Naive thymus-derived CD8-positive, alpha-beta T cell (primary cell): ENCODE results near the gene AUTS2. TPM values are rescaled to one million over a fixed set of nuclear protein-coding genes. Genes with fewer than 3 reads are reported as not detected.
"Not testable (repeated sequence)": the region's sequence is repeated elsewhere in the genome, so short reads cannot be mapped to it uniquely, and the experiment has no call there.

Experiments used
- ATAC-seq, 2 donors: fragments of 150-1000 bp; cut with Tn5 transposase in 1 of 2; sonication (Bioruptor Pico), chemical (Tn5 transposase) in 1 of 2; 1 replicate in 1 of 2; 2 replicates in 1 of 2; pipeline ENCODE4 v1.10.0; 2021; ENCODE audit warnings: mild to moderate bottlenecking in 2 of 2, moderate library complexity in 2 of 2
- POLR2A ChIA-PET: fragments of 350-600 bp; sonication (Branson Sonifier 250); formaldehyde crosslinking; loops from one replicate; lab custom pipeline; 2021; ENCODE audit warnings: antibody characterized with exemption; lab: Charles Lee
- DNase-seq, 10 donors: peaks; one replicate each; pipeline versions ENCODE4 v3.0.0 to v3.0.0-alpha.2; 2020 to 2022
- H3K27ac Mint-ChIP-seq, 10 donors: one replicate each; pipeline ENCODE4 v1.8.0; 2020 to 2022; ENCODE audit warnings: mild to moderate bottlenecking in 10 of 10, mixed read lengths in 10 of 10, moderate library complexity in 4 of 10, inconsistent platforms in 1 of 10
- H3K27me3 Mint-ChIP-seq, 5 donors: one replicate each; pipeline ENCODE4 v1.8.0; 2021 to 2022; ENCODE audit warnings: mixed read lengths in 5 of 5
- H3K36me3 Mint-ChIP-seq, 3 donors: one replicate each; pipeline ENCODE4 v1.8.0; 2020 to 2022; ENCODE audit warnings: mixed read lengths in 3 of 3, mild to moderate bottlenecking in 2 of 3, inconsistent platforms in 1 of 3
- H3K4me1 Mint-ChIP-seq, 4 donors: one replicate each; pipeline ENCODE4 v1.8.0; 2021 to 2022; ENCODE audit warnings: mixed read lengths in 4 of 4
- H3K4me3 Mint-ChIP-seq, 10 donors: one replicate each; pipeline ENCODE4 v1.8.0; 2020 to 2022; ENCODE audit warnings: mild to moderate bottlenecking in 10 of 10, mixed read lengths in 10 of 10, moderate library complexity in 6 of 10, inconsistent platforms in 1 of 10
- H3K9me3 Mint-ChIP-seq, 9 donors: one replicate each; pipeline ENCODE4 v1.8.0; 2020 to 2022; ENCODE audit warnings: mixed read lengths in 9 of 9, mild to moderate bottlenecking in 3 of 9, inconsistent platforms in 1 of 9, moderate library complexity in 1 of 9
- polyA plus RNA-seq, 3 donors: library from polyadenylated mRNA; unstranded; fragments of 300-500 nt; fragmentation: Illumina TruSeq; gene quantifications; one replicate each; pipeline ENCODE4 v1.2.3, GENCODE V29; 2021
- total RNA-seq, 8 experiments: library from RNA in 2 of 8; stranded (reverse) in 2 of 8; gene quantifications; one replicate each; pipeline ENCODE4 v1.2.3 and lab custom pipeline; 2021 to 2026

Gene AUTS2
- total and polyA plus RNA-seq, 5 experiments from 2014 or later: 0.36 to 4.6 (median 3.0) TPM

DNA sequence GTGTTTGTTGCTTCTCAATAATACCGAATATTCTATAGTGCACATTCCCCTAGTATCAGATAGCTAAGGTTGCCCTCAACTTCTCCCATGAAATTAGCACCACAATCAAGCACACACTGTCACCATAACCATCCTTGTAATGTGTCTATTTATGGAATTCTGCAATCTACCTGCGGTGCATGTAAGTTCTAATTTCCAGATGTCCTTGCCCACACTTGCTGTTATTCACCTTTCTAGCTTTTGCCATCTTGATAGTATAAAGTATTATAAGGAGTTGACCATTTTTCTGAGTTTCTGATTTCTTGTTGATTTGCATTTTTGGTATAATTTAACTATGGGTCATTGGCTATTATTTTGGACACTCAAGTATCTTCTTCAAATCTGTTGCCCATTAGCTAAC lies 1043.6 kb downstream of the AUTS2 start:
- Mint-ChIP-seq H3K27me3 (no peaks in the 10 kb centered on the region), H3K9me3 (peaks cover 0 to 7% (median 0%) of the 10 kb centered on the region in 9 donors), H3K4me1 (peaks cover 0 to 12% (median 6%) of the 10 kb centered on the region in 4 donors), H3K27ac (no peak overlapping the region), H3K4me3 (no peak overlapping the region), H3K36me3 (no peaks in the 10 kb centered on the region)
- POLR2A ChIA-PET: no interaction called here
- no peak for DNase-seq
- ATAC-seq: no peak

DNA sequence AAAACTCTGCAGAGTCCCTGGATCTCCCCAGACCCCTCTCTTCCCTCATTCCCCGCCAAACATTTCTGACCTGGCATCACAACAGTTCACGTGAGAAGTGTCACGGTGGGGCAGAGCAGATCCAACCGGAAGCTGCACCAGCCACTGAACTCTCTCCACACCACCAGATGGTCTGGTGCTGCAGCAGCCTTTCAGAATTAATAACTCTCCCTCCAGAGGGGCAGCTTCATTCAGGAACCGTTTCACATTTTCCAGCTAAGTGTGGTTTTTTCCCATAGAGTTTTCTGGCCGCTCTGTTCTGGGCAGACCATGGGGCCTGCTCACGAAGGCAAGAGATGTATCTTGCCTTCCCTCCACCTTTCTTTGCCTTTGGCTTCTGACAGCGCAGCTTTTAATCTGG lies 1047.0 kb downstream of the AUTS2 start:
- Mint-ChIP-seq H3K9me3 (peaks cover 0 to 7% (median 0%) of the 10 kb centered on the region in 9 donors), H3K36me3 (no peaks in the 10 kb centered on the region), H3K27ac (peak overlapping the region in 3 of 10 donors; percentile 3 to 41 (median 28)), H3K4me1 (peaks cover 3 to 25% (median 24%) of the 10 kb centered on the region in 4 donors), H3K4me3 (no peak overlapping the region), H3K27me3 (no peaks in the 10 kb centered on the region)
- POLR2A ChIA-PET: no interaction called here
- no peak for DNase-seq
- ATAC-seq: no peak

DNA sequence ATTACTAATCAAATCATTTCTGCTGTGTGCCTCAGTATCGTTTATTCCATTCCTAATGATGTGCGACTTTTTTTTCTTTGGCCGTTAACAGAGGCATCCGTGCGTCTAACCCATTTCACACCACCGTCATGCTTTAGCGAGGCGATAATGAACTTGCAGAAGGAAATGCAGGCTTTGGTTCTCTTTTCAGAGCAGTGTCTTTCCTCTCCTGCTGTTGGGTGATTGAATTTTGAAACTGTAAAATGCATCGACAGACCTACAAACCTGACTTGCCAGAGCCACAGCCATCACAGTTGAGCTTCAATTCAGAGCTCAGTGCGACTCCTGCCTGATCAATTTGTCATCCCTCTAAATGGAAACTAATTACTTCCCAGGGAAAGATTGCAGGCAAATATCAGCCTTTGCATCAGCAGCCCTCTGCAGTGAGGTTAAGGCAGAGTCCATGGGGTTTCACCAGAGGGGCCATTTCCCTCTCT lies 1047.6 kb downstream of the AUTS2 start:
- Mint-ChIP-seq H3K4me3 (peak overlapping the region in 1 of 10 donors; percentile 9), H3K36me3 (no peaks in the 10 kb centered on the region), H3K4me1 (peaks cover 6 to 28% (median 26%) of the 10 kb centered on the region in 4 donors), H3K27ac (peak overlapping the region in 5 of 10 donors; percentile 12 to 72 (median 52)), H3K9me3 (peaks cover 0 to 7% (median 0%) of the 10 kb centered on the region in 9 donors), H3K27me3 (no peaks in the 10 kb centered on the region)
- DNase-seq: no peak
- no peak for ATAC-seq
- POLR2A ChIA-PET: no interaction called here

DNA sequence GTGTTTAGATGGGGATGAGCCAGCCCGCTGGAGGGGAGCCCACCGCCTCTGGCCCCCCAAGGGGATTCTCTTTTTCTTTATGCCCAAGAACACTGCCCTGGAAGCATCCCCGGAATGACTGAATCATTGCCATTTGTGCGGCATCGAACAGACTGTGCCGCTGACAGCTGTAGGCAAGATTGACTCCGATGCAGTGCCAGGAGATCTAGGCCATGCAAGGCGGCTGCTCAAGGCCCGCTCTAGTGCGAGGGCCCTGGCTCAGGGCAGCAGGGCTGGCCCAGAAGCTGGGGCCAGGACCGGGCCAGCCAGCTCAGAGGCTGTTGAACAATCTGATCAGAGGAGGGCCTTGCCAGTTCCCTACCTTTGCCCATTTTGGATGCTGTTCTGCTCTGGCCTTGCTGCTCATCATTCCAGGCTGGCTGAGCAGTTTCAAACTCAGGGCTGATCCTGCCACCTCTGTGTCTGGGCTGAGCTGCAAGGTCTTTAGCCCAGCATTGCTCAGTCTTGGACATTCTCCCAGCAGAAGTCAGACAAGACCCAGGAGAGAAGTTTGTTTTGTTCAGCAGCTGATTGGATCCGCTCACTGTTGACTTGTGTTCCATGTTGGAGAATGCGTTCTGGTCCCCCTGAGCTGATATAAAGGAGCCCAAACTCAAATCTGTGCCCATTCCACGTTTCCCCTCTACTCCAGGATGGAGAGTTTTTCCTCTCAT lies 1048.4 kb downstream of the AUTS2 start:
- POLR2A ChIA-PET: no interaction called here
- no peak overlapping the region for H3K4me3 Mint-ChIP-seq
- peaks cover 6 to 28% (median 26%) of the 10 kb centered on the region in 4 donors for H3K4me1 Mint-ChIP-seq
- no peak for DNase-seq
- no peaks in the 10 kb centered on the region for H3K27me3 Mint-ChIP-seq
- ATAC-seq: no peak
- H3K36me3 Mint-ChIP-seq: no peaks in the 10 kb centered on the region
- peak overlapping the region in 6 of 10 donors; percentile 17 to 92 (median 85) for H3K27ac Mint-ChIP-seq
- H3K9me3 Mint-ChIP-seq: peaks cover 0 to 6% (median 0%) of the 10 kb centered on the region in 9 donors

DNA sequence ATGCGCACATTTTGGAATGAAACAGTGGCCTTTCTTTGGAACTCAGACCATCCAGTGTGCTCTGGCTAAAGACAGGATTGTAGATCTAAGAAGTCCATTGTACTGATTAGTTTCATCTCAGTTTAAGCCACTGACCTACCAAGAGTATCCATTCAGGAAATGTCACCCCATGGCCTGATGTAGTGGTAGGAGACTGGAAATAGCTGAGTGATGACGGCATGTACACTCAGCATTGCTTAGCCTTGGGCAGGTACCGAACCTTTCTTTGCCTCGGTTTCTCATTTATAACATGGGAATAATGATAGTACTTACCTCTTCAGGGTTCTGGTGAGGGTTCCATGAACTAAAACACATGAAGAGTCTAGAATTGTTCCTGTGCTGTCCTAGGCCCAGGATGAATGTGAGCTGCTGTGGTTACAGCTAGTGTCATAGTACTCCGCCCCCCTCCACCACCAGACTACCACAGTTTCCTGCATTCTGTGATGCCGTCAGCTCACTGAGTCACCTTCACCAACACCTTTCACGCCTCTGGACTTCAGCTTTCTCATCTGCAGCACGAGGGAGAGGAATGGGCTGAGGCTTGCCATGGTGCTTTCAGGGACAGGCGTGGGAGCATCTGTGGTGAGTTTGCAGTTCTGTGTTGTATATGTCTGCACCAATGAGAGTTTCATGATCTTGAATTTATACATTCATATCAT lies 1049.7 kb downstream of the AUTS2 start:
- Mint-ChIP-seq H3K4me3 (peak overlapping the region; percentile 15 to 65 (median 40)), H3K9me3 (peaks cover 0 to 9% (median 0%) of the 10 kb centered on the region in 9 donors)
- peak; percentile 96 to 98 for ATAC-seq

DNA sequence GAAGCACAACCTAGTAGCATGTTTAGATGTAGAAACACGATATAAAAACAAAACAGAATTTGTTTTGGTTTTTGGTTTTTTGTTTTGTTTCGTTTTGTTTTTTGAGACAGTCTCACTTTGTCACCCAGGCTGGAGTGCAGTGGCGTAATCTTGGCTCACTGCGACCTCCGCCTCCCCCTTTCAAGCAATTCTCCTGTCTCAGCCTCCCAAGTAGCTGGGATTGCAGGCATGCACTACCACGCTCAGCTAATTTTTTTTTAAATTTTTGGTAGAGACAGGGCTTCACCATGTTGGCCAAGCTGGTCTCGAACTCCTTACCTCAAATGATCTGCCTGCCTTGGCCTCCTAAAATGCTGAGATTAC lies 1050.2 kb downstream of the AUTS2 start:
- H3K27me3 Mint-ChIP-seq, DNase-seq, POLR2A ChIA-PET, H3K36me3 Mint-ChIP-seq, H3K9me3 Mint-ChIP-seq: not testable (repeated sequence)
- ATAC-seq: peak in 1 of 2 donors; percentile 26
- Mint-ChIP-seq H3K4me1 (peaks cover 6 to 28% (median 26%) of the 10 kb centered on the region in 4 donors), H3K27ac (peak overlapping the region; percentile 17 to 92 (median 84)), H3K4me3 (peak overlapping the region; percentile 7 to 65 (median 40))

More for the DNA sequence above, 1049.7 kb downstream of the AUTS2 start:
- Mint-ChIP-seq H3K27ac (peak overlapping the region; percentile 17 to 92 (median 84)), H3K4me1 (peaks cover 6 to 28% (median 26%) of the 10 kb centered on the region in 4 donors), H3K27me3 (no peaks in the 10 kb centered on the region), H3K36me3 (no peaks in the 10 kb centered on the region)
- DNase-seq: peak; percentile 17 to 87 (median 76)
- POLR2A ChIA-PET: interaction anchor here (0.7 kb wide), 1 partner anchor 23 kb away, joined by 3 read pairs; no protein-coding TSS in a partner anchor

DNA sequence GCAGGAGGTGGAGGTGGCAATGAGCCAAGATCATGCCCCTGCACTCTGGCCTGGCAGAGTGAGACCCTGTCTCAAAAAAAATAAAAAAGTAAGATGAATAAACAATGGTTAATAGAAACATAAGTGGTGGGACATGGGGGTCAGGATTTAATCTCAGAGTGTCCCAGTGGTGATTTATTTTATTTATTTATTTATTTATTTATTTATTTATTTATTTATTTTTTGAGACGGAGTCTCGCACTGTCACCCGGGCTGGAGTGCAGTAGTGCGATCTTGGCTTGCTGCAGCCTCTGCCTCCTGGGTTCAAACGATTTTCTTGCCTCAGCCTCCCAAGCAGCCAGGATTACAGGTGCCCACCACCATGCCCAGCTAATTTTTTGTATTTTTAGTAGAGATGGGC lies 1051.0 kb downstream of the AUTS2 start:
- POLR2A ChIA-PET: interaction anchor here (1.2 kb wide), 1 partner anchor 9 kb away, joined by 3 read pairs; no protein-coding TSS in a partner anchor
- DNase-seq (no peak), ATAC-seq (no peak)
- Mint-ChIP-seq H3K4me3 (no peak overlapping the region), H3K9me3 (peaks cover 0 to 9% (median 0%) of the 10 kb centered on the region in 9 donors), H3K27me3 (no peaks in the 10 kb centered on the region), H3K36me3 (no peaks in the 10 kb centered on the region), H3K4me1 (peaks cover 6 to 28% (median 26%) of the 10 kb centered on the region in 4 donors), H3K27ac (peak overlapping the region in 3 of 10 donors; percentile 65 to 79 (median 75))

DNA sequence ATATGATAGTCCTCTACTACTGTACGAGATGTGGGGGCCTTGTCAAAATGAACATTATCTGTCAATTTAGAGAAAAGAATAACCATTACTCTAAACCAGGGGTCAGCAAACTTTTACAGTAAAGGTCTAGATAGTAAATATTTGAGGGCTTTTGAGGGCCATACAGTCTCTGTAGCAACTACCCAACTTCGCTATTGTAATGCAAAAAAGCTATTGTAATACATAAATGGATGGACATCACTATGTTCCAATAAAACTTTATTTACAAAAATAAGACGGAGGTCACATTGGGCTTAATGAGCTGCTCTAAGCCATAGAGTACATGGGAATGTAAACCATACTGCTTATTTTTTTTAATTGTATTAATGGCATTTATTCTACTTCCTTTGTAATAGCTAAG lies 1055.9 kb downstream of the AUTS2 start:
- ATAC-seq (no peak), DNase-seq (no peak)
- peaks cover 0 to 9% (median 0%) of the 10 kb centered on the region in 9 donors for H3K9me3 Mint-ChIP-seq
- peaks cover 7 to 29% (median 20%) of the 10 kb centered on the region in 4 donors for H3K4me1 Mint-ChIP-seq
- H3K27ac Mint-ChIP-seq: no peak overlapping the region
- no peak overlapping the region for H3K4me3 Mint-ChIP-seq
- POLR2A ChIA-PET: no interaction called here
- H3K36me3 Mint-ChIP-seq: no peaks in the 10 kb centered on the region
- H3K27me3 Mint-ChIP-seq: no peaks in the 10 kb centered on the region

DNA sequence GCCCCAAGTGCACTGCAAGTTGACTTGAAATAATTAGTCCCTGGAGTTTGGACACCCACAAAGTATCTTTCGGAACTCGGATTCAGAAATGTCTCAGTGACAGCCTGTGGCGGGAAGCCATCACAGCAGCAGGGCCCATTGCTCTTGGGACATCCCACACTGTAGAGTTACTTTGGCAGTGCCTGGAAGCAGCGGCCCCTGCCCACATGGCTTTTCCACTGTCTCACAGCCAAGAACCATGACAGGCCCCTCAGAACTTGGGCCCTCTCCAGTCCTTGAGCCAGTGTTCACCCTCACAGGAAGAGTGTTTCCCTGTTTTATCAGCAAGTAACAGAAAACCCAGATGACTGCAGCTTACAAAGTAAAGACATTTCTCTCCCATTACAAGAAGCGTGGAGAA lies 1056.7 kb downstream of the AUTS2 start:
- peaks cover 0 to 9% (median 0%) of the 10 kb centered on the region in 9 donors for H3K9me3 Mint-ChIP-seq
- ATAC-seq (no peak), DNase-seq (no peak)
- POLR2A ChIA-PET: no interaction called here
- H3K27ac Mint-ChIP-seq: no peak overlapping the region
- no peaks in the 10 kb centered on the region for H3K36me3 Mint-ChIP-seq
- H3K4me1 Mint-ChIP-seq: peaks cover 11 to 34% (median 24%) of the 10 kb centered on the region in 4 donors
- H3K27me3 Mint-ChIP-seq: no peaks in the 10 kb centered on the region
- H3K4me3 Mint-ChIP-seq: no peak overlapping the region

DNA sequence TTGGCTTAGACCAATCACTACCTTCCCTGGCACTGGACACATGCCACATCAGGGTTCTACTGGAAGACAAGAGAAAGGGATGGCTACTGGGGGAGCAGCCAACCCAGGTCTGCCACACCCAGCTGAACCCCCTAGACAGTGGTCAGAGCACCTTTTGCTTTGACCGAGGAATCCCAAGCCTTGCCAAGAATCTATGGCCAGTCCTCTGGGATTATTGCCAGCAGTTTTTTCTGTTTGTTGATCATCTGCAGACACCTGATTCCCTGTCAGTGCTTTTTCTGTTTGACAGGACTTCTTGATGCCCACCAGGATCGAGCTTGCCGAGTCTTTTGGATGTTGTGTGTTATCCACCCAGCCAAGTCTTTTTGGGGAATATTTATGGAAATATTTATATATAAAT lies 1057.4 kb downstream of the AUTS2 start:
- H3K27me3 Mint-ChIP-seq: no peaks in the 10 kb centered on the region
- H3K4me1 Mint-ChIP-seq: peaks cover 10 to 34% (median 28%) of the 10 kb centered on the region in 4 donors
- H3K36me3 Mint-ChIP-seq: no peaks in the 10 kb centered on the region
- no peak overlapping the region for H3K4me3 Mint-ChIP-seq
- ATAC-seq (no peak), DNase-seq (no peak)
- no peak overlapping the region for H3K27ac Mint-ChIP-seq
- H3K9me3 Mint-ChIP-seq: peaks cover 0 to 4% (median 0%) of the 10 kb centered on the region in 9 donors
- POLR2A ChIA-PET: no interaction called here

DNA sequence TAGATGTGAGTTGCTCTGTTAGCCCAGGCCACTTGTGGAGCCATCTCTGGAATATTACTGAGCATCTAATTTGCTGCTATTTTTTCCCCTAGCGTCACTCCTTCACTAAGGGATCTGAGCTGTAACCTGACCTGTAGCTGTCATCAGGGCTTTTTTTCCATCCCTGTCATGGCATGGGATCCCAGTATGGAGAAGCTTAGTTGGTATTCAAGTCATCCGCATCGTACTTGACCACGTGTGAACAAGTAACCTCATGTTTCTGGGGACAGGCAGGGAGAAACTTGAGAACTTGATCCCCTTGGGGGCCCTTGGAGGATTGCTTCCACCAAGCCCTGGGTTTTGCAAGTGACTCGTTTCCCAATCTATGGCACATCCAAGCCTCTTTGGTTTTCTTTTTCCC lies 1059.3 kb downstream of the AUTS2 start:
- Mint-ChIP-seq H3K36me3 (no peaks in the 10 kb centered on the region), H3K27ac (peak overlapping the region in 3 of 10 donors; percentile 10 to 47 (median 41))

DNA sequence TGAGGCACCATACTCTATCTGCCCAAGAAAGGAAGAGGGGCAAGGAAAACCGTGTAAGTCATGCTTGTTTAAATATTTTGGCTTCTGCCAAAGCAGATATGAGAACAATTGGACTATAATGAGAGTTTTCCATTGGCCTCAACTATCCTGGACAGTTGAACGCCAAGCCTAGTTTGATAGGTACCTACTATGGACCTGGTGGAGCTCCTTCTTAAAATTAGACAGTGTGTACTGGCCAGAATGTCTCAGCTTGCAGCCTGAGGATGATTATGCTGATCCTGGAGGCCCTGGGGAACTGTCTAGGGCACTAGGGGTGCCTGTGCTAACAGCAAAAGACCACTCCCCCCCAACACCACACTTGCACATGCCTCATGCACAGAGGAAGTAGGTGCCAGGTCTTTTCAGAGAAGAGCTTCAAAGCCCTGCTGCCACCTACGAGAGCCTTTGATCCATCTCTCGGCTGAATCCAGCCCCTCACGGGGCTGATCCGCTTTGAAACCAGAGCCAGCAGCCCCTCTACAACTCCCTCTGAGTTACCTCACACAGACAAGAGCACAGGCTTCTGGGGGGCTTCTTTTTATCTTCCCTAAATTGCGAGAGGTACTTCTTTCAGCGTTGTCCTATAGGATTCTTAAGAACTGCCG lies 1059.8 kb downstream of the AUTS2 start:
- peak; percentile 54 to 68 for ATAC-seq
- no peaks in the 10 kb centered on the region for H3K36me3 Mint-ChIP-seq
- peak overlapping the region in 5 of 10 donors; percentile 22 to 88 (median 83) for H3K27ac Mint-ChIP-seq
- DNase-seq: peak in 5 of 10 donors; percentile 7 to 35 (median 16)
- H3K9me3 Mint-ChIP-seq: no peaks in the 10 kb centered on the region
- peaks cover 11 to 41% (median 35%) of the 10 kb centered on the region in 4 donors for H3K4me1 Mint-ChIP-seq
- POLR2A ChIA-PET: interaction anchor here (0.5 to 1.0 kb wide), 2 partner anchors 8 to 138 kb away, joined by 3 to 4 read pairs; no protein-coding TSS in a partner anchor
- H3K27me3 Mint-ChIP-seq: no peaks in the 10 kb centered on the region
- H3K4me3 Mint-ChIP-seq: peak overlapping the region in 7 of 10 donors; percentile 0 to 75 (median 53)

More for the DNA sequence above, 1059.3 kb downstream of the AUTS2 start:
- Mint-ChIP-seq H3K4me3 (no peak overlapping the region), H3K4me1 (peaks cover 11 to 41% (median 35%) of the 10 kb centered on the region in 4 donors), H3K9me3 (no peaks in the 10 kb centered on the region), H3K27me3 (no peaks in the 10 kb centered on the region)
- ATAC-seq (no peak), DNase-seq (no peak)
- POLR2A ChIA-PET: interaction anchor here (0.6 to 1.0 kb wide), 2 partner anchors 8 to 1238 kb away, joined by 3 read pairs; no protein-coding TSS in a partner anchor
